ENCODE measurements around the gene ELL2. TPM values are rescaled to one million over a fixed set of nuclear protein-coding genes. Genes with fewer than 3 reads are reported as not detected.

Gene ELL2
- polyA plus RNA-seq, 3 donors, result 3.1 to 8.1 (median 5.8) TPM

DNA sequence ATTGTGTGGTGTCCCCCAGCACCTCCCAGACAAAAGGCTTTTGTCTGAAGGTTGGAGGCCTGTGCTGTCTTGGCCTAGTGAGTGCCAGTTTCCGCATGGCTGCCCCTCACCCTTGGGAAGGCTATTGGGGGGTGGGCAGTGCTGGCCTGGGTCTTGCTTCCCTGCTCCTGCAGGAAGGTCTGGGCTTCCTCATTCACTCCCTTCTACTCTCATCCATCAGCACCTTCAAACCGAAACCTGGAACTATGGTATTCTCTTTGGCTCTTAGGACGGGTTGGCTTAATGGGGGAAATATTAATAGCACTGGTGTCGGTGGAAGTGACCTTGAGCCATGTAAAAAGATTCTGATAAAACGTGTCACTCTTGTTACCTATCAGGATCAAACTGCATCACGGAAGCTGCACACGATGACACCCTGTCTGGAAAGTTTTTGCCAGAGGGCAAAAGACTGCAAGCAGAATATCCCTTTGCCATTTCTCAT, 105.1 kb downstream of the ELL2 start:
- Histone ChIP-seq H3K4me1 (ENCODE audit: control insufficient read depth in 1 of 2, insufficient read depth in 2 of 2, low read length in 2 of 2) (peaks cover 24 to 29% of the 10 kb centered on the region in 2 donors), H3K27me3 (ENCODE audit: control insufficient read depth in 2 of 2, insufficient read depth in 2 of 2, low read length in 2 of 2) (no peaks in the 10 kb centered on the region), H2AFZ (ENCODE audit: insufficient read depth, low read depth, low read length, poor library complexity, severe bottlenecking) (no peak overlapping the region), H3K27ac (ENCODE audit: low read depth in 1 of 2, low read length in 2 of 2) (no peak overlapping the region), H3K9ac (ENCODE audit: insufficient read depth, low read length, poor library complexity, severe bottlenecking) (no peak overlapping the region), H4K20me1 (ENCODE audit: insufficient read depth, low read length) (no peaks in the 10 kb centered on the region), H3K36me3 (replicated peaks in 1 of 2; ENCODE audit: control insufficient read depth in 1 of 2, insufficient read depth in 2 of 2, low read length in 2 of 2) (no peaks in the 10 kb centered on the region), H3K9me3 (replicated peaks in 1 of 2; ENCODE audit: control insufficient read depth in 1 of 2, insufficient read depth in 1 of 2, low read length in 2 of 2) (no peaks in the 10 kb centered on the region), H3K4me3 (replicated peaks in 1 of 3; ENCODE audit: low read depth in 2 of 3, low read length in 3 of 3) (no peak overlapping the region), H3K4me2 (replicated peaks; ENCODE audit: extremely low read depth, low read length, poor library complexity, severe bottlenecking) (no peak overlapping the region), H3K79me2 (ENCODE audit: insufficient read depth, low read length) (no peaks in the 10 kb centered on the region)
- Mint-ChIP-seq H3K27me3 (ENCODE audit: low read depth in 3 of 3) (peaks cover 4 to 5% (median 4%) of the 10 kb centered on the region in 3 donors), H3K36me3 (peaks cover 0 to 4% of the 10 kb centered on the region in 2 donors), H3K9me3 (peaks cover 0 to 5% (median 4%) of the 10 kb centered on the region in 7 donors), H3K27ac (peak overlapping the region in 1 of 7 donors; percentile 5), H3K4me1 (peaks cover 33% of the 10 kb centered on the region), H3K4me3 (no peak overlapping the region)
- DNase-seq, result no peak
- WGBS (ENCODE audit: insufficient coverage), result 100% methylated on average over 3 of the region's 7 CpGs
- intact Hi-C loops (cut with micrococcal nuclease), result loop anchor here (5.0 to 10.0 kb wide), 5 partner anchors 61 to 746 kb away; partner anchors contain the start of gene ELL2 (in 2 of the 2)
- TF ChIP-seq, protein P1, sequence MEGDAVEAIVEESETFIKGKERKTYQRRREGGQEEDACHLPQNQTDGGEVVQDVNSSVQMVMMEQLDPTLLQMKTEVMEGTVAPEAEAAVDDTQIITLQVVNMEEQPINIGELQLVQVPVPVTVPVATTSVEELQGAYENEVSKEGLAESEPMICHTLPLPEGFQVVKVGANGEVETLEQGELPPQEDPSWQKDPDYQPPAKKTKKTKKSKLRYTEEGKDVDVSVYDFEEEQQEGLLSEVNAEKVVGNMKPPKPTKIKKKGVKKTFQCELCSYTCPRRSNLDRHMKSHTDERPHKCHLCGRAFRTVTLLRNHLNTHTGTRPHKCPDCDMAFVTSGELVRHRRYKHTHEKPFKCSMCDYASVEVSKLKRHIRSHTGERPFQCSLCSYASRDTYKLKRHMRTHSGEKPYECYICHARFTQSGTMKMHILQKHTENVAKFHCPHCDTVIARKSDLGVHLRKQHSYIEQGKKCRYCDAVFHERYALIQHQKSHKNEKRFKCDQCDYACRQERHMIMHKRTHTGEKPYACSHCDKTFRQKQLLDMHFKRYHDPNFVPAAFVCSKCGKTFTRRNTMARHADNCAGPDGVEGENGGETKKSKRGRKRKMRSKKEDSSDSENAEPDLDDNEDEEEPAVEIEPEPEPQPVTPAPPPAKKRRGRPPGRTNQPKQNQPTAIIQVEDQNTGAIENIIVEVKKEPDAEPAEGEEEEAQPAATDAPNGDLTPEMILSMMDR (IDR thresholded peaks at IDR 0.05), result no peak

DNA sequence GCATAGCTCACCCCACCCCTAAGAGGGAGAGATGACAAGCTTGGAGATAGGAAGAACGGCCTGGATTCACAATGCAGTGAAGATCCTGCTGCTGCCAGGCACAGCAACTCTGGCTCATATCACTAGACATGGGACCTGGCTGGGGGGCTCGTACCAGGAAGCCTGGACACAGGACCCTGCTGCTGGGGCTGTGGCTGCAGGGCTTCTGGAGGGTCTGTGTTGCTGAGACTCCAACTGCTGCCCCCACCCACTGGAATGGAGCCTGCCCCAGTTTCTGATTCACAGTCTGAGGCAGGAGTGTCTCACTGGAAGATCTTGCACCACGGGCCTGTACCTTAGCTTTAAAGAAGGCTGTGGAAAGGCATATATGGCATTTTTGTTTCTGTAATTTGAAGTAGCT, 108.2 kb downstream of the ELL2 start:
- Histone ChIP-seq H3K27ac (ENCODE audit: low read depth in 1 of 2, low read length in 2 of 2) (no peak overlapping the region), H3K36me3 (replicated peaks in 1 of 2; ENCODE audit: control insufficient read depth in 1 of 2, insufficient read depth in 2 of 2, low read length in 2 of 2) (no peaks in the 10 kb centered on the region), H2AFZ (ENCODE audit: insufficient read depth, low read depth, low read length, poor library complexity, severe bottlenecking) (no peak overlapping the region), H3K4me3 (replicated peaks in 1 of 3; ENCODE audit: low read depth in 2 of 3, low read length in 3 of 3) (no peak overlapping the region), H3K79me2 (ENCODE audit: insufficient read depth, low read length) (no peaks in the 10 kb centered on the region), H3K9me3 (replicated peaks in 1 of 2; ENCODE audit: control insufficient read depth in 1 of 2, insufficient read depth in 1 of 2, low read length in 2 of 2) (no peaks in the 10 kb centered on the region), H3K4me2 (replicated peaks; ENCODE audit: extremely low read depth, low read length, poor library complexity, severe bottlenecking) (no peak overlapping the region), H4K20me1 (ENCODE audit: insufficient read depth, low read length) (no peaks in the 10 kb centered on the region), H3K4me1 (ENCODE audit: control insufficient read depth in 1 of 2, insufficient read depth in 2 of 2, low read length in 2 of 2) (peaks cover 2% of the 10 kb centered on the region in 2 donors), H3K27me3 (ENCODE audit: control insufficient read depth in 2 of 2, insufficient read depth in 2 of 2, low read length in 2 of 2) (no peaks in the 10 kb centered on the region), H3K9ac (ENCODE audit: insufficient read depth, low read length, poor library complexity, severe bottlenecking) (no peak overlapping the region)
- Mint-ChIP-seq H3K4me1 (peaks cover 12% of the 10 kb centered on the region), H3K4me3 (no peak overlapping the region), H3K9me3 (peaks cover 0 to 8% (median 2%) of the 10 kb centered on the region in 7 donors), H3K27me3 (ENCODE audit: low read depth in 3 of 3) (peaks cover 0 to 2% (median 2%) of the 10 kb centered on the region in 3 donors), H3K27ac (no peak overlapping the region), H3K36me3 (no peaks in the 10 kb centered on the region)
- DNase-seq, result no peak
- no CpG with 5 or more reads among the region's 3 CpGs for WGBS (ENCODE audit: insufficient coverage)
- TF ChIP-seq, protein P1 (IDR thresholded peaks at IDR 0.05), result no peak
- intact Hi-C loops (cut with micrococcal nuclease), result loop anchor here in 1 of 2 donors (10.0 kb wide), 1 partner anchor 291 kb away; no protein-coding TSS in a partner anchor
